Liver (tissue), 3 donors: ENCODE results near the gene PEF1.

Experiments used
- FOXA1 ChIP-seq: IDR thresholded peaks from 2 replicates; pipeline ENCODE4 v1.6.1; 2016; ENCODE audit warnings: antibody characterized with exemption
- GABPA ChIP-seq, 2 donors: IDR thresholded peaks in 1 of 2; conservative IDR thresholded peaks in 1 of 2; 2 replicates each; pipeline ENCODE4 v1.6.1; 2016; ENCODE audit warnings: antibody characterized with exemption in 2 of 2, mild to moderate bottlenecking in 1 of 2, moderate library complexity in 1 of 2
- JUND ChIP-seq, 2 donors: IDR thresholded peaks; 2 replicates each; pipeline ENCODE4 v1.6.1; 2016; ENCODE audit warnings: antibody characterized with exemption in 2 of 2
- RAD21 ChIP-seq, 2 donors: IDR thresholded peaks; 2 replicates each; pipeline ENCODE4 v1.6.1; 2016; ENCODE audit warnings: antibody characterized with exemption in 2 of 2, mild to moderate bottlenecking in 2 of 2
- RXRA ChIP-seq, 2 donors: IDR thresholded peaks; 2 replicates each; pipeline ENCODE4 v1.6.1; 2017 to 2018; ENCODE audit warnings: antibody characterized with exemption in 2 of 2, mild to moderate bottlenecking in 1 of 2
- TAF1 ChIP-seq: conservative IDR thresholded peaks from 2 replicates; pipeline ENCODE4 v1.6.1; 2016; ENCODE audit warnings: antibody characterized with exemption, mild to moderate bottlenecking
- YY1 ChIP-seq: IDR thresholded peaks from 2 replicates; pipeline ENCODE4 v1.6.1; 2016; ENCODE audit warnings: antibody characterized with exemption, mild to moderate bottlenecking
- TF ChIP-seq, protein P1 (sequence below): IDR thresholded peaks from 2 replicates; pipeline ENCODE4 v1.6.1; 2016; ENCODE audit warnings: antibody characterized with exemption
- TF ChIP-seq, protein P2 (sequence below): fragments of 150-350 bp; IDR thresholded peaks from 2 replicates; pipeline ENCODE4 v1.5.1; 2017; ENCODE audit warnings: improper control_type of control experiment, low read depth, low read length; ENCODE audit not compliant: missing input control
- TF ChIP-seq, protein P3 (sequence below): IDR thresholded peaks from 2 replicates; pipeline ENCODE4 v1.6.1; 2016; ENCODE audit warnings: antibody characterized with exemption
- TF ChIP-seq, protein P4 (sequence below): IDR thresholded peaks from 2 replicates; pipeline ENCODE4 v1.6.1; 2016; ENCODE audit warnings: antibody characterized with exemption, mild to moderate bottlenecking
- donor health status: healthy.
- donor health status: healthy.

DNA sequence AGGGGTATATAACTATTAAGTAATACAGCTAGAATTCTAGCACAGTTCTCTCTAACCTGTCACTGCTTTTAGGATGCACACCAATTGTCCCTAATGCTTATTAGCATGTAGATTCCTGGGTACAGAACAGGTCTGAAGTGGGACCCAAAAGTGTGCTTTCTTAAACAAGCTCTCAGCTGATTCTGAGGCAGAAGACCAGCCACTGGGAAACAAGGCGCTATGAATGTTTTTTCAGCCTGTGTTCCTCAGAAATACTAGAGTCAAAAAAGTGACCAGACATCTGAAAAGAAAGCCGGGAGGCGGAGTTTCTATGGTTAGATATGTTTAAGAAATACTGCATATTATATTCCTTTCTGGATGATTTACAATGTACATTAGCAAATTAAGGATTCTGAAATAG, 1.8 kb downstream of the PEF1 start:
- TF ChIP-seq, protein P1, sequence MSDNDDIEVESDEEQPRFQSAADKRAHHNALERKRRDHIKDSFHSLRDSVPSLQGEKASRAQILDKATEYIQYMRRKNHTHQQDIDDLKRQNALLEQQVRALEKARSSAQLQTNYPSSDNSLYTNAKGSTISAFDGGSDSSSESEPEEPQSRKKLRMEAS: no peak
- TF ChIP-seq, protein P2, sequence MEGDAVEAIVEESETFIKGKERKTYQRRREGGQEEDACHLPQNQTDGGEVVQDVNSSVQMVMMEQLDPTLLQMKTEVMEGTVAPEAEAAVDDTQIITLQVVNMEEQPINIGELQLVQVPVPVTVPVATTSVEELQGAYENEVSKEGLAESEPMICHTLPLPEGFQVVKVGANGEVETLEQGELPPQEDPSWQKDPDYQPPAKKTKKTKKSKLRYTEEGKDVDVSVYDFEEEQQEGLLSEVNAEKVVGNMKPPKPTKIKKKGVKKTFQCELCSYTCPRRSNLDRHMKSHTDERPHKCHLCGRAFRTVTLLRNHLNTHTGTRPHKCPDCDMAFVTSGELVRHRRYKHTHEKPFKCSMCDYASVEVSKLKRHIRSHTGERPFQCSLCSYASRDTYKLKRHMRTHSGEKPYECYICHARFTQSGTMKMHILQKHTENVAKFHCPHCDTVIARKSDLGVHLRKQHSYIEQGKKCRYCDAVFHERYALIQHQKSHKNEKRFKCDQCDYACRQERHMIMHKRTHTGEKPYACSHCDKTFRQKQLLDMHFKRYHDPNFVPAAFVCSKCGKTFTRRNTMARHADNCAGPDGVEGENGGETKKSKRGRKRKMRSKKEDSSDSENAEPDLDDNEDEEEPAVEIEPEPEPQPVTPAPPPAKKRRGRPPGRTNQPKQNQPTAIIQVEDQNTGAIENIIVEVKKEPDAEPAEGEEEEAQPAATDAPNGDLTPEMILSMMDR: no peak
- no peak for TF ChIP-seq RAD21 (IDR thresholded peaks at IDR 0.05)
- TF ChIP-seq GABPA (IDR thresholded peaks at IDR 0.05 in 1 of 2, conservative IDR thresholded peaks at IDR 0.05 in 1 of 2): no peak
- no peak for TF ChIP-seq TAF1
- TF ChIP-seq, protein P3, sequence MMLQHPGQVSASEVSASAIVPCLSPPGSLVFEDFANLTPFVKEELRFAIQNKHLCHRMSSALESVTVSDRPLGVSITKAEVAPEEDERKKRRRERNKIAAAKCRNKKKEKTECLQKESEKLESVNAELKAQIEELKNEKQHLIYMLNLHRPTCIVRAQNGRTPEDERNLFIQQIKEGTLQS: no peak
- no peak for TF ChIP-seq FOXA1
- no peak for TF ChIP-seq YY1
- TF ChIP-seq, protein P4, sequence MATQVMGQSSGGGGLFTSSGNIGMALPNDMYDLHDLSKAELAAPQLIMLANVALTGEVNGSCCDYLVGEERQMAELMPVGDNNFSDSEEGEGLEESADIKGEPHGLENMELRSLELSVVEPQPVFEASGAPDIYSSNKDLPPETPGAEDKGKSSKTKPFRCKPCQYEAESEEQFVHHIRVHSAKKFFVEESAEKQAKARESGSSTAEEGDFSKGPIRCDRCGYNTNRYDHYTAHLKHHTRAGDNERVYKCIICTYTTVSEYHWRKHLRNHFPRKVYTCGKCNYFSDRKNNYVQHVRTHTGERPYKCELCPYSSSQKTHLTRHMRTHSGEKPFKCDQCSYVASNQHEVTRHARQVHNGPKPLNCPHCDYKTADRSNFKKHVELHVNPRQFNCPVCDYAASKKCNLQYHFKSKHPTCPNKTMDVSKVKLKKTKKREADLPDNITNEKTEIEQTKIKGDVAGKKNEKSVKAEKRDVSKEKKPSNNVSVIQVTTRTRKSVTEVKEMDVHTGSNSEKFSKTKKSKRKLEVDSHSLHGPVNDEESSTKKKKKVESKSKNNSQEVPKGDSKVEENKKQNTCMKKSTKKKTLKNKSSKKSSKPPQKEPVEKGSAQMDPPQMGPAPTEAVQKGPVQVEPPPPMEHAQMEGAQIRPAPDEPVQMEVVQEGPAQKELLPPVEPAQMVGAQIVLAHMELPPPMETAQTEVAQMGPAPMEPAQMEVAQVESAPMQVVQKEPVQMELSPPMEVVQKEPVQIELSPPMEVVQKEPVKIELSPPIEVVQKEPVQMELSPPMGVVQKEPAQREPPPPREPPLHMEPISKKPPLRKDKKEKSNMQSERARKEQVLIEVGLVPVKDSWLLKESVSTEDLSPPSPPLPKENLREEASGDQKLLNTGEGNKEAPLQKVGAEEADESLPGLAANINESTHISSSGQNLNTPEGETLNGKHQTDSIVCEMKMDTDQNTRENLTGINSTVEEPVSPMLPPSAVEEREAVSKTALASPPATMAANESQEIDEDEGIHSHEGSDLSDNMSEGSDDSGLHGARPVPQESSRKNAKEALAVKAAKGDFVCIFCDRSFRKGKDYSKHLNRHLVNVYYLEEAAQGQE: no peak
- TF ChIP-seq RXRA (IDR thresholded peaks at IDR 0.05): no peak
- TF ChIP-seq JUND (IDR thresholded peaks at IDR 0.05): no peak
